HEK293 (cell line): ENCODE results near the gene SPPL2C.

ENCODE experiments used
- CTCF ChIA-PET: fragments of 350-600 bp; formaldehyde crosslinking; extraction: SDS; loops from one replicate; lab custom pipeline; 2021; ENCODE audit warnings: antibody characterized with exemption; lab: Yijun Ruan, JAX
- POLR2A ChIA-PET: fragments of 300-600 bp; formaldehyde crosslinking; extraction: SDS; loops from one replicate; lab custom pipeline; 2020; ENCODE audit warnings: antibody characterized with exemption, inconsistent platforms; lab: Yijun Ruan, JAX
- H3K27ac ChIP-seq: fragments of 200-500 bp; sonication (Bioruptor generic); 2 replicates; pipeline ENCODE4 v1.5.1; 2014; ENCODE audit warnings: low read depth, low read length, control low read depth, inconsistent platforms; ENCODE audit errors: extremely low read depth
- H3K36me3 ChIP-seq, 2 experiments: fragments of 200-500 bp in 1 of 2; sonication (Bioruptor generic) in 1 of 2; 1 replicate in 1 of 2; 2 replicates in 1 of 2; pipeline ENCODE4 v1.5.1; 2014 to 2017; ENCODE audit warnings: inconsistent platforms in 2 of 2, low read length in 2 of 2; ENCODE audit not compliant: control insufficient read depth in 2 of 2, insufficient read depth in 1 of 2
- H3K4me1 ChIP-seq: fragments of 200-500 bp; sonication (Bioruptor generic); 2 replicates; pipeline ENCODE4 v1.5.1; 2014; ENCODE audit warnings: mild to moderate bottlenecking, low read length, inconsistent platforms; ENCODE audit not compliant: control insufficient read depth, insufficient read depth
- H3K4me3 ChIP-seq: 2 replicates; pipeline ENCODE4 v1.5.1; 2011; ENCODE audit warnings: low read depth, mild to moderate bottlenecking, control low read depth, low read length, moderate library complexity
- H3K9me3 ChIP-seq: fragments of 200-500 bp; sonication (Bioruptor generic); 2 replicates; pipeline ENCODE4 v1.5.1; 2014; ENCODE audit warnings: low read depth, low read length, inconsistent platforms; ENCODE audit not compliant: control insufficient read depth, insufficient read depth
- EGR2 ChIP-seq: fragments of 450-650 bp; formaldehyde crosslinking; IDR thresholded peaks from 2 replicates; pipeline ENCODE4 v1.5.1; 2016; ENCODE audit warnings: low read depth, missing biosample characterization, missing genetic modification characterization
- IKZF3 ChIP-seq: fragments of 450-650 bp; IDR thresholded peaks from 2 replicates; pipeline ENCODE4 v1.5.0; 2018; ENCODE audit warnings: missing biosample characterization, mild to moderate bottlenecking, missing genetic modification characterization, moderate library complexity
- KLF10 ChIP-seq: fragments of 450-650 bp; IDR thresholded peaks from 2 replicates; pipeline ENCODE4 v1.5.1; 2018; ENCODE audit warnings: missing biosample characterization, mild to moderate bottlenecking, missing genetic modification characterization
- MYNN ChIP-seq: fragments of 450-650 bp; formaldehyde crosslinking; IDR thresholded peaks from 2 replicates; pipeline ENCODE4 v1.5.1; 2016; ENCODE audit warnings: missing biosample characterization, missing genetic modification characterization, borderline replicate concordance
- MZF1 ChIP-seq: fragments of 450-650 bp; formaldehyde crosslinking; IDR thresholded peaks from 2 replicates; pipeline ENCODE4 v1.5.1; 2017; ENCODE audit warnings: missing biosample characterization, missing genetic modification characterization, borderline replicate concordance
- OVOL3 ChIP-seq: fragments of 450-650 bp; formaldehyde crosslinking; IDR thresholded peaks from 2 replicates; pipeline ENCODE4 v1.5.1; 2016; ENCODE audit warnings: missing biosample characterization, missing genetic modification characterization
- PRDM1 ChIP-seq: fragments of 450-650 bp; formaldehyde crosslinking; IDR thresholded peaks from 2 replicates; pipeline ENCODE4; 2016; ENCODE audit warnings: missing biosample characterization, missing genetic modification characterization
- PRDM2 ChIP-seq: fragments of 450-650 bp; formaldehyde crosslinking; IDR thresholded peaks from 2 replicates; pipeline ENCODE4 v1.5.1; 2016; ENCODE audit warnings: missing biosample characterization, missing genetic modification characterization, borderline replicate concordance
- SP3 ChIP-seq: fragments of 450-650 bp; formaldehyde crosslinking; IDR thresholded peaks from 2 replicates; pipeline ENCODE4 v1.5.1; 2016; ENCODE audit warnings: missing biosample characterization, missing genetic modification characterization
- YY1 ChIP-seq: fragments of 450-650 bp; formaldehyde crosslinking; IDR thresholded peaks from 2 replicates; pipeline ENCODE4 v1.5.1; 2018; ENCODE audit warnings: missing biosample characterization, missing genetic modification characterization
- YY2 ChIP-seq: fragments of 450-650 bp; formaldehyde crosslinking; IDR thresholded peaks from 2 replicates; pipeline ENCODE4 v1.5.1; 2016; ENCODE audit warnings: missing biosample characterization, missing genetic modification characterization
- ZBTB8A ChIP-seq: fragments of 450-650 bp; formaldehyde crosslinking; IDR thresholded peaks from 2 replicates; pipeline ENCODE4 v1.5.1; 2016; ENCODE audit warnings: missing biosample characterization, missing genetic modification characterization
- ZFHX2 ChIP-seq: fragments of 450-650 bp; formaldehyde crosslinking; conservative IDR thresholded peaks from 2 replicates; pipeline ENCODE4 v1.5.1; 2016; ENCODE audit warnings: missing biosample characterization, missing genetic modification characterization
- ZFP41 ChIP-seq: fragments of 450-650 bp; formaldehyde crosslinking; IDR thresholded peaks from 2 replicates; pipeline ENCODE4 v1.5.1; 2016; ENCODE audit warnings: missing biosample characterization, missing genetic modification characterization, borderline replicate concordance
- ZNF140 ChIP-seq: fragments of 450-650 bp; formaldehyde crosslinking; IDR thresholded peaks from 2 replicates; pipeline ENCODE4 v1.5.1; 2016; ENCODE audit warnings: missing biosample characterization, missing genetic modification characterization
- ZNF157 ChIP-seq: fragments of 450-650 bp; formaldehyde crosslinking; IDR thresholded peaks from 2 replicates; pipeline ENCODE4 v1.5.1; 2016; ENCODE audit warnings: missing biosample characterization, missing genetic modification characterization
- ZNF174 ChIP-seq: fragments of 450-650 bp; formaldehyde crosslinking; IDR thresholded peaks from 2 replicates; pipeline ENCODE4 v1.5.0; 2017; ENCODE audit warnings: missing biosample characterization, mild to moderate bottlenecking, missing genetic modification characterization
- ZNF184 ChIP-seq: fragments of 450-650 bp; IDR thresholded peaks from 2 replicates; pipeline ENCODE4 v1.5.1; 2018; ENCODE audit warnings: missing biosample characterization, mild to moderate bottlenecking, missing genetic modification characterization
- ZNF239 ChIP-seq: fragments of 450-650 bp; formaldehyde crosslinking; IDR thresholded peaks from 2 replicates; pipeline ENCODE4 v1.5.1; 2016; ENCODE audit warnings: missing biosample characterization, missing genetic modification characterization
- ZNF266 ChIP-seq: fragments of 450-650 bp; formaldehyde crosslinking; IDR thresholded peaks from 2 replicates; pipeline ENCODE4 v1.5.1; 2016; ENCODE audit warnings: missing biosample characterization, missing genetic modification characterization, low read depth
- ZNF280C ChIP-seq: fragments of 450-650 bp; formaldehyde crosslinking; IDR thresholded peaks from 2 replicates; pipeline ENCODE4 v1.5.1; 2016; ENCODE audit warnings: missing biosample characterization, missing genetic modification characterization
- ZNF404 ChIP-seq: fragments of 450-650 bp; formaldehyde crosslinking; IDR thresholded peaks from 2 replicates; pipeline ENCODE4 v1.5.1; 2017; ENCODE audit warnings: missing biosample characterization, missing genetic modification characterization
- ZNF473 ChIP-seq: fragments of 450-650 bp; formaldehyde crosslinking; IDR thresholded peaks from 2 replicates; pipeline ENCODE4 v1.5.1; 2017; ENCODE audit warnings: missing biosample characterization, missing genetic modification characterization
- ZNF514 ChIP-seq: fragments of 450-650 bp; formaldehyde crosslinking; IDR thresholded peaks from 2 replicates; pipeline ENCODE4 v1.5.1; 2016; ENCODE audit warnings: missing biosample characterization, missing genetic modification characterization
- ZNF529 ChIP-seq: fragments of 450-650 bp; formaldehyde crosslinking; IDR thresholded peaks from 2 replicates; pipeline ENCODE4 v1.5.1; 2017; ENCODE audit warnings: missing genetic modification characterization, missing biosample characterization; ENCODE audit not compliant: insufficient replicate concordance
- ZNF558 ChIP-seq: fragments of 450-650 bp; formaldehyde crosslinking; IDR thresholded peaks from 2 replicates; pipeline ENCODE4 v1.5.1; 2016; ENCODE audit warnings: missing biosample characterization, missing genetic modification characterization
- ZNF610 ChIP-seq: fragments of 450-650 bp; formaldehyde crosslinking; IDR thresholded peaks from 2 replicates; pipeline ENCODE4 v1.5.1; 2016; ENCODE audit warnings: missing biosample characterization, missing genetic modification characterization, borderline replicate concordance
- ZNF623 ChIP-seq: fragments of 450-650 bp; formaldehyde crosslinking; IDR thresholded peaks from 2 replicates; pipeline ENCODE4 v1.5.1; 2016; ENCODE audit warnings: missing biosample characterization, missing genetic modification characterization
- ZNF626 ChIP-seq: fragments of 450-650 bp; sonication (Bioruptor Pico); formaldehyde crosslinking; IDR thresholded peaks from 2 replicates; pipeline ENCODE4 v1.5.1; 2018; ENCODE audit warnings: missing biosample characterization, missing genetic modification characterization, inconsistent platforms
- ZNF768 ChIP-seq: fragments of 450-650 bp; formaldehyde crosslinking; IDR thresholded peaks from 2 replicates; pipeline ENCODE4 v1.5.1; 2018; ENCODE audit warnings: missing biosample characterization, mild to moderate bottlenecking, missing genetic modification characterization
- ZNF785 ChIP-seq: fragments of 450-650 bp; formaldehyde crosslinking; IDR thresholded peaks from 2 replicates; pipeline ENCODE4 v1.5.1; 2016; ENCODE audit warnings: missing biosample characterization, missing genetic modification characterization
- ZXDB ChIP-seq: fragments of 450-650 bp; formaldehyde crosslinking; IDR thresholded peaks from 2 replicates; pipeline ENCODE4 v1.5.1; 2016; ENCODE audit warnings: missing biosample characterization, missing genetic modification characterization

Gene SPPL2C

GRCh38 chr17:45886852-45887251 is 42.2 kb downstream of the SPPL2C start:
- POLR2A ChIA-PET = no interaction called here
- TF ChIP-seq YY2 (tag by site-specific recombination) = no peak
- no peak for TF ChIP-seq EGR2 (tag by site-specific recombination)
- no peak for TF ChIP-seq ZNF280C (tag by site-specific recombination)
- no peak; the same call in 1 of the 2 replicates for TF ChIP-seq MZF1 (tag by site-specific recombination)
- TF ChIP-seq ZNF266 = peak; percentile 78; the same call in 1 of the 2 replicates
- no peak for TF ChIP-seq ZFHX2 (tag by site-specific recombination)
- TF ChIP-seq IKZF3 = no peak
- no peak for TF ChIP-seq MYNN (tag by site-specific recombination)
- no peak for TF ChIP-seq ZNF610
- no peak for TF ChIP-seq ZNF626
- TF ChIP-seq ZNF239 (tag by site-specific recombination) = no peak
- TF ChIP-seq ZBTB8A (tag by site-specific recombination) = peak; percentile 74; the same call in 1 of the 2 replicates
- TF ChIP-seq ZNF174 (tag by site-specific recombination) = no peak
- no peak for TF ChIP-seq ZNF473 (tag by site-specific recombination)
- no peak for TF ChIP-seq ZNF184 (tag by site-specific recombination)
- TF ChIP-seq OVOL3 (tag by site-specific recombination) = no peak
- peak; percentile 73; the same call in 1 of the 2 replicates for TF ChIP-seq ZNF140 (tag by site-specific recombination)
- no peak for TF ChIP-seq ZNF768
- TF ChIP-seq ZXDB (tag by site-specific recombination) = peak; percentile 71
- no peak for TF ChIP-seq ZFP41 (tag by site-specific recombination)
- no peak for TF ChIP-seq YY1
- no peak for TF ChIP-seq KLF10 (tag by site-specific recombination)
- peak; percentile 85 for TF ChIP-seq ZNF623 (tag by site-specific recombination)
- TF ChIP-seq PRDM2 = no peak
- TF ChIP-seq ZNF514 = no peak
- TF ChIP-seq ZNF785 (tag by site-specific recombination) = no peak
- TF ChIP-seq ZNF529 (tag by site-specific recombination) = peak; percentile 44
- TF ChIP-seq PRDM1 = no peak
- no peak for TF ChIP-seq ZNF157
- TF ChIP-seq ZNF404 = peak; percentile 89
- TF ChIP-seq SP3 = no peak; the same call in 1 of the 2 replicates
- peak; percentile 79 for TF ChIP-seq ZNF558 (tag by site-specific recombination)

More at GRCh38 chr17:45886852-45887251, 42.2 kb downstream of the SPPL2C start:
- Histone ChIP-seq H3K4me1 (no peaks in the 10 kb centered on the region), H3K27ac (no peak overlapping the region), H3K36me3 (no peaks in the 10 kb centered on the region), H3K4me3 (no peak overlapping the region), H3K9me3 (no peaks in the 10 kb centered on the region)
- CTCF ChIA-PET = interaction anchor here (0.9 kb wide), 1 partner anchor 35 kb away, joined by 3 read pairs; no protein-coding TSS in a partner anchor
